COR-L47 (cell line): ENCODE results near the gene TECTB.

Experiments used
- DNase-seq: peaks from one replicate; lab custom pipeline; 2025; lab: John Stamatoyannopoulos, UW

TECTB gene

DNA sequence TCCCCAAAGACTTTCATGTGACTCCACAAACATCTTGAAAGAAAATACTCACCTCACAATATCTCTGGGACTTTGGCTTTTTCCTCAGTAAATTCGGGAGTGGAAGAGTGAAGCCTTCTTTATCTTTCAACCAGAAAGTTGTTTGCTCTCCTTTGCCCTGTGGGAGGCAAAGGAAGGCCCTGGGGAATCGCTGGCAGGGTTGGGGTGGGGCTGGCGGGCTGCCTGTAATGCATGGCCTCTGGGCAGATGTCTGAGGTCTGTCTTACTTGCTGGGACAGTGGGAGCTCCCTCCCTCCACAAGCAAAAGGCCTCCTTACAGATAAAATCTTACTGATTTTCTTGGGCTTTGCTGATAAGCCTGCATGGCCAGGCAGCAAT lies 24.9 kb downstream of the TECTB start:
- DNase-seq, result no peak

- no peak for DNase-seq
These were observed 28.3 kb downstream of the TECTB start for GRCh38 chr10:112311481-112311880.

GRCh38 chr10:112313234-112313633 lies 30.0 kb downstream of the TECTB start:
- DNase-seq, result no peak

DNA sequence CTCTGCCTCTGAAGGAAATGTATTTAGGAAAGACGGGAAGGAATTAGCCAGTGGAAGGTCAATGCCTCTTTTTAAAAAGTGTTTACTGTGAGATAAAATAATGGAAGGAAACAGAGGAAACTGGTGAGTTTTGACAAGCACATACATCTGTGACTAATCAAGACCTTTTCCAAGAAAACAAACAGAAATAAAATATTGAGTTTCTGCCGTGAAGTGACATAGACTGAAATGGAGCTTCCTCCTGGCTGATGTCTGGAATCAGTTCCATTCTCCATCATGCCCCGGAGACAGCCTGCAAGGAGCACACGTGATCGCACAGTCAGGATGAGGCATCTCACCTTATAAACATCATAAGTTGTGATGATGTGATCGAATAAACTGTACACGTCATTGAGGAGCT lies 30.7 kb downstream of the TECTB start:
- DNase-seq, result no peak

DNA sequence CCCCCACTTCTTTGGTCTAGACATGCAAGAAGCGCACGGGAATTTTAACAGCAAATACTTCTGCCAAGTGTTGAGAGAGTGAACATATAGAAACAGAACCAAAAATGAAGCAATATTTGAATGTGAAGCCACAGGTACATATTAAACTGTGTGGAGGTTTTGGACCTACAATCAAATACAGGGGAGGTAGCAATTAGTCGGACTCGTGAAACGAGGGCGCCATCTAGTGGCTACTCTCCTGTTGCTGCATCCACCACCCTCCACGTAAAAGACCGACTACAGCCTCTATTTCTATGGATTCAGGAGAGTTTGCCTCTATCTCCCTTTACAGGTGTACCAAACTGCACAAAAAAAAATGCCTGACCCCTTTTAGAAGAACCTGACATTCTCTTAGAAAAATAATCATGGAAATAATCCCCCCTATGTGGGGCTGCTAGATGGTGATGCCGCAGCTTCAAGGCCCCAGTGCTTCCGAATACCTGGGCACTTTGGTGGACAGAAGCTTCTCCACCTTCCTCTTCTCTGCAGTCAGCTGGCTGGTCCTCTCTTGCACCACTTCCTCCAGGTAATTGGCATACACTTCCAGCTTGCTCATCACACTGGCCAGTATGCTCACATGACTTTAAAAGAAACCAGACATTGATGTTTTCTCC lies 31.7 kb downstream of the TECTB start:
- peak; percentile 48 for DNase-seq

DNA sequence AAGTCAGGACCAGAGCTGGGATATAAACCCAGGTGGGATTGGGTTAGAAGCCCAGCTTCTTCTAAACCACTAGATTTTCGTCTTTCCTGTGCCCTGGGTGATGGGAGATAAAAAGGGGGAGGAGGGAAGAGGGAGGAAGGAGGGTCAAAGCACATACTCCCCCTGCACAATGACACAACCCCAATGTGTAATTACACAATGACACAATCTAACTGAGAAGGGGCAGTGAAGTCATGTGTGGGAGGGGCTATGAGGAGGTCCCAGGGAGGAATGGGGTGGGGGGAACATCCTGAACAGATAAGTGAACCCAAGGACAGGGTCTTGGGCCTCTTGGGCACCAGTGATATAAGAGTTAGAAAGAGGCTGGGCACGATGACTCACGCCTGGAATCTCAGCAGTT lies 44.5 kb downstream of the TECTB start:
- no peak for DNase-seq

DNA sequence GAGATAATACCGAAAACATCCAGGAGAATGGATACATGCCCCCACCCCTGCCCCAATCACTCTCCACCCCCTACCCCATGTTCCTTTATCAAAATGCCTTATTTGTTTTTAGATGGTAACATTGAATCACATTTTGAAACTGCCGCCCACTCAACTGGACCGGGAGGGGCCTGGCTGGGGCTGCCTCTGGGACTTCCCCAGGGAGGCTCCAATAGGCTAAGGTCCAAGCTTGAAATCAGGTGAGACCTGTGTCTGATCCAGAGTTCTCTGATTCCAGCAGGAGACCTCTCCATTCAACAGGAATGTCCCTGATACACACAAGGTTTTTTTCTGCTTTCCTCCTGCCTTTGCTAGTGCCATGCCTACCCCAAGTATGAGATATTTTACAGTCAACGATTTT lies 47.0 kb downstream of the TECTB start:
- no peak for DNase-seq

DNA sequence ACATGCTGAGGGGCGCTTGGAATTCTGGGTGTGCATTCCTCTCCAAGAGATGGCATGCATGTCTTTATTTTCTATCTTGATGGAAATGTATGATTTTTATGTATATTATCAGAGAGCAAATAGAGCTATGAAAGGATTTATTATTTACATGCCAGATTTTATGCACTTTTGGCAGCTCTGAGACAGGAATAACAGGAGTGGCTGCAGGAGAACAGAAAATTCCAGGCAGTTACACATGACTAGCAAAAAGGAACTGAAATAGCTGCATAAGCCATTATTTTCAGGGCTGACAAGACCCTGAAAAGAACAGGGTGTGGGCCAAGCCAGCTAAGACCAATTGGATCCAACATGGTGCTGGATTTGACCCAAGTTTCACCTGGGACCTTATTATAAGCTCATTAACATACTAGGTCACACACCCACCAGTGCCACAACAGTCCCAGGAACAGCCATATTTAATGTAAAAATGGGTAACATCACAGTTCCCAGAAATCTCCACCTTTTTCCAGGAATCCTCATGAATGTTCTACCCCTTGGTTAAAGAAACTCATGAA lies 47.5 kb downstream of the TECTB start:
- no peak for DNase-seq

DNA sequence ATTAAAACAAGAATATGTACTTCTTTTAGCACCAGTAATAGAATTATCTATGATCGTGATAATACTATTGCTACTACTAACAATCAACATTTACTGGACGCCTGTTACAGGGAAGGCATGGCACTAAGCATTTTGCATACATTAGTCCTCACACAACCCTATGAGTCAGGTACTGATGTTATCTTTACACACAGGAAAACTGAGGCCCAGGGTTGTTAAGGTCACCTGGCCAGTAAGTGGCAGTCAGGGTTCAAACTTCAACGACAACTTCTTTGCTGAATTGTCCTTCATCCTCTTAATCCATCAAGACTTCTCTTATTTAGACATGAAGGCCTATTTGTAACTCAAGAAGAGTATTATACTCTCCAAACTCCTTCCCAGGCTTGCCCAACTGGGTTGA lies 48.8 kb downstream of the TECTB start:
- DNase-seq, result no peak

DNA sequence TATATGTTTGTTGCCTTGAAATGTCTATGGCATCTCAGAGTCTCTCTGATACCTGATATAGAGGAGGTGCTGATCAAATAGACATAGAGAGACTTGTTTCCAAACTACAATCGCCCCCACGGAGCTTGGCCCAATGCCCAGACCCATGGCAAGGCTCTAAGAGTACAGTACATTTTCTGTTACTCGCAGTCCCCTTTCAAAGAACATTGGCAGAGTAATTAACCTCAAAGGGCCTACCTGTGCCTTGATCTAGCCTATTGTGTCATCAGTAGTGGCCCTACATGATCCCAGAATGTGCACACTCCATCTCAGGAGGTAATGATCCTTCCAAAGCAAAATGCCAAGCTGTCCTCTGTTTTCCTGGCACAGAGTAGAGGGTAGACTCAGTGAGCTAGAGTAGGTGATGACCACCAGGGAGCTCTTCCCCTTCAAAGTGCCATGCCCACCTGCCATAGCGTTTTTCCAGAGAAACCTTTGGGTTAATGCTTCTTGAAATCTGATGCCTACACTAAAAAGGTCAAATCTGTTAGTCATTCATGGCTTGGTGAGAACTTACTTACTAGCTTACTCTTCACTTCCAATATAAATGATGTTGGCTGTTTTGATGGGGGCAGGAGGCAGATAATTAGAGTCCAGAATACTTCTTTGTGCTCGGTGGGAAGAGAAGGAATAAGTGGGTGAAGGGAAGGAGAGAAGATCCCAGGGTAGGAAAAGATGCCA lies 49.5 kb downstream of the TECTB start:
- DNase-seq, result peak; percentile 23

GRCh38 chr10:112333452-112333851 lies 50.3 kb downstream of the TECTB start:
- DNase-seq, result no peak

DNA sequence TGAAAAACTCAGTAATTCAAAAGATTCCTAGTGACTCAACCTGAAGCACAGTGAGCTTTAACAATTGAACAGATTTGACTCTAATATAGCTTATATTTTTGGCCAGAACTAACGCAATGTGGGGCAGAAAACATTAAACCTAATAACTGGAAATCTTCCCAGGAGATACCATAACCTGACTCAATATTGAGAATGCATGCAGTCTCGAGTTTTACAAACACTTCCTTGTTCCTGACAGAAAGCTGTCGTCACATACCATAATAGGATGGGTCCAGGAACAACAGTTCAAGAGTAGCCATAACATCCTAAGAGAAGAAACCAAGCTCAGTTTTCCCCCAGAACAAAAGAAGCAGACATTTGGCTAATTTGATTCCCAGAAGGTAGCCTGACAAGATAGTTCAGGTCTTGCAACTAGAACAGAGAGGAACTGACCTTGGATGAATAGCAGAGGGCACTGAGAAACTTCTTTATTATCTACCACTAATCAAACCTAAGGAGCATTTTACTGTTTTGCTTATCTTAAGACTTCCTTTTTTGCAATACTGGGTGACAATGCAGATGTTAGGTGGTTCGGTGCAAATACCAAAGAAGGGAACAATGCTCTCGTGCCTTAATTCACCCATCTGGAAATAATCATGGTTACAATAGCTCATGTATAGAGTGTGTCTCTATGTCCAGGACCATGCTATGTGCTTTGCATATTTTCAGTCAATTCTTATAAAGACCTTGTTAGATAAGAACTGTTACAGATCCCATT lies 52.1 kb downstream of the TECTB start:
- no peak for DNase-seq

DNA sequence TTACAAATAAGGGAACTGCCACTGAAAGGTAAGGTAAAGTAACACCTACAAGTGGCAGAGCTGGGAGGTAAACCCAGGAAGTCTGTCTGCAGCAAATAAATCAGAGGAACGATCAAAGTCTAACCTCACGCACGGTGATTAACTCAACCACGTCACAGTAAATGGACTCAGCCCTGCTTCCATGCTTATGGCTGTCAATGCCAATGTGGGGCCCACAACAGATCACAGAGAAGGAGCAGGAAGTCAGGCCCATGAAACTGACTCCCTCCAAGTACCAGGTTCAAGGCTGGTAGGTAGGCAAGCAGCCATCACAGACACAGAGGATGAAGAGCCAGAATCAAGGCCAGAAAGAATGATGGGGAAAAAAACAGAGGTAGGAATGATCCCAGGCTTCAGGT lies 52.7 kb downstream of the TECTB start:
- no peak for DNase-seq

DNA sequence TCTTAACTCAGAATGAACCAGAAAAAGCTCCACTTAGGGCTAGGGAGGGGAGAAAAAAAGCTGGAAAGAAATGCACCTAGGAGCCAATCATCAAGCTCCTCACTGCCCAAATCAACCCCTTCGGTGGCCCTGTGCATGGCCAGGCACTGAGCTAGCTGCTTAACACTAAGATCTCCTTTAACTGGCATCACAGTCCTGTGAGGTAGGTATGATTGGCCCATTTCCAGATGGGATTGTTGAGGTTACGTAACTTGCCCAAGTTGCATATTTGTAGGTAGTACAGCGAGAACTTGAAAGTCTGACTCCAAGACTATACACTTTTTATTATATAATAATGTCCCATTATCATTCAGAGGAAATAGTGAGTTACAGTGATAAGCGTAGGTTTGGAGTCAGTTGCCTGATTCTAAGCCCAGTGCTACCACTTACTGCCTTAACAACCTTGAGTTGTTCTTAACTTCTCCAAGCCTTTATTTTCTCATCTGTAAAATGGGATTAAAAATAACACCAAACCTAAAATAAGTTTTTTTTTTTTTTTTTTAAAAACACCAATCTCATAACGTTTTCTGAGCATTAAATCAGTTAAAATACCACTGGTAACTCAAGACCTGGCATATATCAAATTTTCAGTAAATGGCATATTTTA lies 53.5 kb downstream of the TECTB start:
- DNase-seq, result no peak

DNA sequence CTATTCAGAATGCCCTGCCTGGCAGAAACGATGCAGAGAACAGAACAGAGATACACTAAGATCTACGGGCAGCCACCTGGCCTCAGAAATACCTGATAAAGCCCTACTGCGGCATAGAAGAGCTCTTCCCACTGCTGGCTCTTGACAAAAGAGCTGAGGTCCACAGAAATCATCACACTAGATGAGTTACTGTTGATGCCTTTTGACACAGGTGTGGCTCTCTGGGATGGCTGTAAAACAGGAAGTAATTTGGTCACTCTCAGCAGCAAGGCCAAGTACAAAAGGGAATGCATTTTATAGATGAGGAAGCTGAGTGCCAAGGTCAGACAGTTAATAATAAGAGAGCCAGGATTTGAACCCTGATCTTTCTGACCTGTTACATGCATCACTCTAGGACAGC lies 55.8 kb downstream of the TECTB start:
- DNase-seq, result no peak

GRCh38 chr10:112340601-112341000 lies 57.4 kb downstream of the TECTB start:
- no peak for DNase-seq

GRCh38 chr10:112343056-112343806 lies 60.0 kb downstream of the TECTB start:
- DNase-seq, result no peak

- DNase-seq, result no peak
These were observed 61.1 kb downstream of the TECTB start for GRCh38 chr10:112344261-112344660.

- DNase-seq, result no peak
These were observed 62.0 kb downstream of the TECTB start for GRCh38 chr10:112345202-112345601.

DNA sequence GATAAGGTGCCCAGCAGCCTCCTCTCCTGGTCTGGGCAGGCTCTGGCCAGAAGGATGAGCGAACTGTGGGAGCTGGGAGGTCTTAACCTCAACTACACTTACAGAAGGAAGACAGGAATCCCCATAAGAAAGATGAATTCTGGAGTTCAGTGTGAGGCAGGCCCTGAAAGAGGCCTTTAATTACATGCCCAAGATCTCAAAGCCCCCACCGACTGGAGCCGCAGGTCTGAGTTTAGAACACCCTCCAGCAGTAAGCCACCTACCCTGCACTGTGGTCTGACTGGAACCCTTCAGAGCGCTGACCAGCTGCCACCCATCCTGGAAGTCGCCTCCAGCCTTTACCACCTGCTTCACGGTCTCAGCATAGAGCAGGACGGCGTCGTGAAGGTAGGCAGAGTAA lies 62.5 kb downstream of the TECTB start:
- no peak for DNase-seq

- no peak for DNase-seq
These were observed 63.6 kb downstream of the TECTB start for GRCh38 chr10:112346774-112347173.
